PC-9 (cell line): Measurements from ENCODE around the gene TBC1D2. TPM values are rescaled to one million over a fixed set of nuclear protein-coding genes. Genes with fewer than 3 reads are reported as not detected.

Experiments used
- BruUV-seq: library from RNA; stranded (reverse); fragments of 400-500 nt; replicated peaks from 2 replicates; lab custom pipeline; 2021; lab: Mats Ljungman, UMichigan
- CTCF ChIA-PET: fragments of 300-600 bp; sonication (Branson Sonifier 250); formaldehyde crosslinking; loops from one replicate; lab custom pipeline; 2022; ENCODE audit warnings: antibody characterized with exemption; lab: Charles Lee
- POLR2A ChIA-PET: fragments of 300-600 bp; sonication (Branson Sonifier 250); formaldehyde crosslinking; loops from one replicate; lab custom pipeline; 2022; ENCODE audit warnings: antibody characterized with exemption; ENCODE audit not compliant: unreplicated experiment; lab: Charles Lee
- DNase-seq, 2 experiments: peaks; one replicate each; pipeline versions ENCODE4 v3.0.0 to v3.0.0-alpha.2; 2015 to 2022; ENCODE audit warnings: mixed read lengths in 1 of 2
- H2AFZ ChIP-seq: fragments of 200-600 bp; sonication (generic); 2 replicates; pipeline ENCODE4 v1.8.1; 2017; ENCODE audit warnings: antibody characterized with exemption
- H3F3A ChIP-seq: fragments of 200-600 bp; sonication (generic); 2 replicates; pipeline ENCODE4 v1.8.1; 2017; ENCODE audit warnings: antibody characterized with exemption, mild to moderate bottlenecking, low read depth; ENCODE audit not compliant: insufficient read depth
- H3K27ac ChIP-seq: fragments of 200-600 bp; sonication (generic); 2 replicates; pipeline ENCODE4 v1.6.1; 2016; ENCODE audit warnings: mixed run types
- H3K27me3 ChIP-seq: fragments of 200-600 bp; sonication (generic); 2 replicates; pipeline ENCODE4 v1.6.1; 2016; ENCODE audit warnings: low read depth, mixed run types; ENCODE audit not compliant: insufficient read depth
- H3K36me3 ChIP-seq: fragments of 200-600 bp; sonication (generic); 2 replicates; pipeline ENCODE4 v1.6.1; 2016; ENCODE audit warnings: low read depth, mixed run types
- H3K4me1 ChIP-seq: fragments of 200-600 bp; sonication (generic); replicated peaks from 2 replicates; pipeline ENCODE4 v1.6.1; 2016; ENCODE audit warnings: mixed run types; ENCODE audit not compliant: insufficient read depth
- H3K4me2 ChIP-seq: fragments of 200-600 bp; sonication (generic); 2 replicates; pipeline ENCODE4 v1.6.1; 2017; ENCODE audit warnings: mixed run types
- H3K4me3 ChIP-seq: fragments of 200-600 bp; sonication (generic); 2 replicates; pipeline ENCODE4 v1.6.1; 2016; ENCODE audit warnings: mixed run types
- H3K79me2 ChIP-seq: fragments of 200-600 bp; sonication (generic); 2 replicates; pipeline ENCODE4 v1.6.1; 2017; ENCODE audit warnings: low read depth, mixed run types
- H3K9me2 ChIP-seq: fragments of 200-600 bp; sonication (generic); 2 replicates; pipeline ENCODE4 v1.8.1; 2017; ENCODE audit warnings: mild to moderate bottlenecking; ENCODE audit not compliant: insufficient read depth
- H3K9me3 ChIP-seq: fragments of 200-600 bp; sonication (generic); 2 replicates; pipeline ENCODE4 v1.8.1; 2016; ENCODE audit warnings: low read depth; ENCODE audit not compliant: insufficient read depth
- H4K20me1 ChIP-seq: fragments of 200-600 bp; sonication (generic); 2 replicates; pipeline ENCODE4 v1.8.1; 2017; ENCODE audit not compliant: insufficient read depth
- EZH2 ChIP-seq: fragments of 200-600 bp; sonication (generic); IDR thresholded peaks from 2 replicates; pipeline ENCODE4 v1.8.0; 2017; ENCODE audit warnings: antibody characterized with exemption, low read depth
- intact Hi-C: fragments of 100-400 bp; cut with micrococcal nuclease; formaldehyde crosslinking; loops from one replicate; pipeline ENCODE4 v1.10.0; 2022; ENCODE audit not compliant: unreplicated experiment
- total RNA-seq: library from RNA; stranded (reverse); gene quantifications from 2 replicates; pipeline ENCODE4 v1.2.3, GENCODE V29; 2021
- TF ChIP-seq, protein P1 (sequence below): fragments of 200-600 bp; sonication (generic); conservative IDR thresholded peaks from 2 replicates; pipeline ENCODE4 v1.6.1; 2017; ENCODE audit warnings: mixed run types, antibody characterized with exemption, mild to moderate bottlenecking, moderate library complexity

The TBC1D2 gene
- total RNA-seq, 1 experiment from 2014 or later, result 44.7 TPM

DNA sequence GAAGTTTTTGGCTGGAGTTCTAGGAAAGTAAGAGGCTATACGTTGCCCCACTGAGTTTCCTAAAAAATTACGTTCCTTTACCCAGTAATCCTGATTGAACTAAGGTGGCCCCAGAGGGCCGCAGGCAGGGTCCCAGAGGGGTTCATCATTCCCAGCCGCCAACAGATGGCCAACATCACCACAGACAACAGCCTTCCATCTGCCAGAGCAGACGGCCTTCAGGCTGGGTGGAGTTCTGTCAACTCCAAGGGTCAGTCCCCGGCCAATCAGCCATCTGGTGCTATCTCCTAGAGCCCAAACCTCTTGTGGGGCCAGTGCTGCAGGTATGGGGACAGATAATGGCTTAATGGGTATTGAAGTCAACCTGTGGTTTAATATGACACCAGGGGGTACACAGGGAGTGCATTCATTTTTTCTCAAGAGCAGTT lies 30.4 kb downstream of the TBC1D2 start:
- no peak for DNase-seq
- BruUV-seq, result no TSS peak
- peaks cover 28% of the 10 kb centered on the region for H3K79me2 ChIP-seq
- no peaks in the 10 kb centered on the region for H3K9me2 ChIP-seq
- ChIA-PET CTCF (no interaction called here), POLR2A (no interaction called here)
- H3K9me3 ChIP-seq, result no peaks in the 10 kb centered on the region
- H3K4me3 ChIP-seq, result no peak overlapping the region
- no peaks in the 10 kb centered on the region for H4K20me1 ChIP-seq
- TF ChIP-seq, protein P1, sequence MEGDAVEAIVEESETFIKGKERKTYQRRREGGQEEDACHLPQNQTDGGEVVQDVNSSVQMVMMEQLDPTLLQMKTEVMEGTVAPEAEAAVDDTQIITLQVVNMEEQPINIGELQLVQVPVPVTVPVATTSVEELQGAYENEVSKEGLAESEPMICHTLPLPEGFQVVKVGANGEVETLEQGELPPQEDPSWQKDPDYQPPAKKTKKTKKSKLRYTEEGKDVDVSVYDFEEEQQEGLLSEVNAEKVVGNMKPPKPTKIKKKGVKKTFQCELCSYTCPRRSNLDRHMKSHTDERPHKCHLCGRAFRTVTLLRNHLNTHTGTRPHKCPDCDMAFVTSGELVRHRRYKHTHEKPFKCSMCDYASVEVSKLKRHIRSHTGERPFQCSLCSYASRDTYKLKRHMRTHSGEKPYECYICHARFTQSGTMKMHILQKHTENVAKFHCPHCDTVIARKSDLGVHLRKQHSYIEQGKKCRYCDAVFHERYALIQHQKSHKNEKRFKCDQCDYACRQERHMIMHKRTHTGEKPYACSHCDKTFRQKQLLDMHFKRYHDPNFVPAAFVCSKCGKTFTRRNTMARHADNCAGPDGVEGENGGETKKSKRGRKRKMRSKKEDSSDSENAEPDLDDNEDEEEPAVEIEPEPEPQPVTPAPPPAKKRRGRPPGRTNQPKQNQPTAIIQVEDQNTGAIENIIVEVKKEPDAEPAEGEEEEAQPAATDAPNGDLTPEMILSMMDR, result no peak
- TF ChIP-seq EZH2, result no peak
- H3K36me3 ChIP-seq, result peaks cover 24% of the 10 kb centered on the region
- 0 out of 2 replicates have a peak overlapping the region, but pooled peaks have one; percentile 14 for H3K4me2 ChIP-seq
- peak overlapping the region; percentile 93 for H3K27ac ChIP-seq
- H3K27me3 ChIP-seq, result no peaks in the 10 kb centered on the region
- intact Hi-C loops, result no loop called here
- peaks cover 68% of the 10 kb centered on the region for H3F3A ChIP-seq
- H3K4me1 ChIP-seq, result peaks cover 98% of the 10 kb centered on the region
- no peak overlapping the region for H2AFZ ChIP-seq

DNA sequence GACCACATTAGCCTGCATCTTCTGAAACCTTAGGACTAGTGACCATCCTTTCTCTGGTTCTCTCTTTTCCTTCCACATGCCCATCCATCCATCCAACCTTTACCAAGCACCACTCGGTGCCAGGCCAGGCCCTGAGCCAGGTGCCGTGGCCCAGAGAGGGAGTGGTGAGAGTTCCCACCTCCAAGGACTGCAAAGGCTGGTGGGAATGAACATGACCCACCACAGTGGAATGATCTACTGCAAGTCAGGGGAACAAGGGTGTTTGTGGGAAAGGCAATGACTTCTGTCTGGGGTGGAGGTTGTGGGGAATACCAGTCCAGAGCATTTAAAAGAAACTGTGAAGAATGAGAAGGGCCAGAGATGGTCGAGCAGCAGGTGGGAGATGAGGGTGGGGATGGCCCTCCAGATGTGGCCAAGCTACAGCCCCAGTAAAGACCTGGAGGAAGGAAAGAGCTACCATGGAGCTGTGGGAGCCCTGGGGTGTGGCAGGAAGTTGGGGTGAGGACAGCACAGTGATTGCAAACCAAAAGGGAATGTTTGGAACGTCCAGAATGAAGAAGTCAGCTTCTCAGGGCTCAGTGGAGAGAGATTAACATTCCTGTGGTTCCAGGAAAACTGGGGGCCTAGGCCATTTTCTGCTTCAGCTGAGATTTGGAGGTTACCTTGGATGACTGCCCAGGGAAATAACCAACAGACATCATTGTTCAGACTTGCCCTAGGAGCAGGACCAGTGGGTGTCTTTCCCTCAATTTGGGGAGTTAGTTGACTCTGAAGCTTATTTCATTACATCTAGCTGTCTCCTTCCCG lies 32.4 kb downstream of the TBC1D2 start:
- DNase-seq, result peak; percentile 92 to 98
- POLR2A ChIA-PET, result interaction anchor here (0.6 to 1.4 kb wide), 7 partner anchors 17 to 1537 kb away, joined by 3 to 10 read pairs (median 7); no protein-coding TSS in a partner anchor
- no peak for TF ChIP-seq EZH2
- TF ChIP-seq, protein P1, result no peak
- Histone ChIP-seq H4K20me1 (no peaks in the 10 kb centered on the region), H3K79me2 (peaks cover 28% of the 10 kb centered on the region), H3K4me2 (peak overlapping the region; percentile 67), H3K4me3 (no peak overlapping the region), H3K9me3 (no peaks in the 10 kb centered on the region), H3K4me1 (peaks cover 98% of the 10 kb centered on the region), H2AFZ (no peak overlapping the region), H3K36me3 (peaks cover 12% of the 10 kb centered on the region), H3K9me2 (no peaks in the 10 kb centered on the region), H3F3A (peaks cover 80% of the 10 kb centered on the region), H3K27ac (peak overlapping the region; percentile 93), H3K27me3 (no peaks in the 10 kb centered on the region)
- CTCF ChIA-PET, result no interaction called here
- BruUV-seq, result TSS peak; percentile 54
- intact Hi-C loops, result loop anchor here (1.0 kb wide), 4 partner anchors 21 to 568 kb away; no protein-coding TSS in a partner anchor

DNA sequence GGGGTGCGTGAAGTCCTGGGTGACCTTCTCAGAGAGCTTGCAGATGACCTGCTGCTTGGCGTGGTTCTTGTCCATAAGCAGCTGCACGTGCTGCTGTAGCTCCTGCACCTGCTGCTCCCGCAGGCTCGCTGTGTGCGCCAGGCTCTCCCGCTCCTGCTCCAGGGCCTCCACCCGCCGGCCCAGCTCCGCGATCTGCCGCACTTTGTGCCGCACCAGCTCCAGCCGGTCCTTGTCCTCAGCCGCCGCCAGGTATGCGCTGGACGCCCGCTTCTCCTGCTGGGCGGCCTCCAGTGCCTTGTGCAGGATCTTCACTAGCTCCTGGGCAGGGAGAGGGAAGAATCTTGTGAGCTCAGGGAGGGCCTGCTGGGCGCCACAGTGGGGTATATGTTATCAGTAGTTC lies 34.5 kb downstream of the TBC1D2 start:
- H3F3A ChIP-seq, result peaks cover 75% of the 10 kb centered on the region
- H3K9me2 ChIP-seq, result no peaks in the 10 kb centered on the region
- H3K36me3 ChIP-seq, result peaks cover 27% of the 10 kb centered on the region
- H3K4me1 ChIP-seq, result peaks cover 90% of the 10 kb centered on the region
- H4K20me1 ChIP-seq, result no peaks in the 10 kb centered on the region
- H3K27ac ChIP-seq, result peak overlapping the region; percentile 93
- no peak for DNase-seq
- no peak overlapping the region for H3K4me3 ChIP-seq
- peak overlapping the region; percentile 69; the same call in 1 of the 2 replicates for H3K4me2 ChIP-seq
- intact Hi-C loops, result no loop called here
- H3K9me3 ChIP-seq, result no peaks in the 10 kb centered on the region
- peaks cover 31% of the 10 kb centered on the region for H3K79me2 ChIP-seq
- ChIA-PET POLR2A (interaction anchor here (0.6 kb wide), 2 partner anchors 35 to 1000 kb away, joined by 3 to 7 read pairs; partner anchors contain the start of gene TBC1D2), CTCF (no interaction called here)
- no peak for TF ChIP-seq EZH2
- TF ChIP-seq, protein P1, result no peak
- no peak overlapping the region for H2AFZ ChIP-seq
- BruUV-seq, result no TSS peak
- no peaks in the 10 kb centered on the region for H3K27me3 ChIP-seq
